LNCAP (cell line): ENCODE measurements around the gene IL16.

Source experiments
- TF ChIP-seq, protein P1 (sequence below): fragments of 450-650 bp; IDR thresholded peaks from 2 replicates; pipeline ENCODE4 v1.5.1; 2017; ENCODE audit warnings: mild to moderate bottlenecking

Gene IL16

DNA sequence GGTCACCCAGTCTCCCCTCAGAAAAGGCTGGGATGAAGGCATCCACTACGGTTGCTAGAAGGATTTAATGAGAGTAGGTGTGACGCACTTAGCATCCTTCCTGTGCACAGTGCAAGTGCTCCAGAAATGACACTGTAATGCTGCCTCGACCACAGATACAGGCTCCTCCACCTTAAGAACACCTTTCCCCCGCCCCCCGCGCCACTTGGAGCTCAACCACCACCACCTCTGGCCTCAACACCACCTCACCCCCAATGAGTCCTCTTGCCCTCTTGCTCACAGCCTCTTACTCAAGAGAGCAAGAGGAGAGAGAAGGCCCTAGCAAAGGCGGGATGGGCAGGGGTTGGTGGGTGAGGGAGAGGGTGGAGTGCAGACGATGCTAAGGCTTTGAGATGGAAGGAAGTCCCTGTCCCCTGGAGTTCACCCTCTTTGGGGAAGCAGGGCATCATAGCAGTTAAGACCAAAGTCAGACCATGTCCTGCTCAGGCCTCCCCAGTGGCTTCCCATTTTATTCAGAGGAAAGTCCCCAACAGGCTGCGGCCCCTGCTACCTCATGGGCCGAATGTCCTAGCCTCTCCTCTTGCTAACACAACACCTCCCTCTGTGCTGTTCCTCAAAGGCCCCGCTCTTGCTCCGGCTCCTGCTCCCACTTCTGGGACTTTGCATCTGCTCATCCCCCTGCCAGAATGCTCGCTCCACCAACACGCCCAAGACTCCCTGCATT is 118.9 kb downstream of the IL16 start:
- TF ChIP-seq, protein P1, sequence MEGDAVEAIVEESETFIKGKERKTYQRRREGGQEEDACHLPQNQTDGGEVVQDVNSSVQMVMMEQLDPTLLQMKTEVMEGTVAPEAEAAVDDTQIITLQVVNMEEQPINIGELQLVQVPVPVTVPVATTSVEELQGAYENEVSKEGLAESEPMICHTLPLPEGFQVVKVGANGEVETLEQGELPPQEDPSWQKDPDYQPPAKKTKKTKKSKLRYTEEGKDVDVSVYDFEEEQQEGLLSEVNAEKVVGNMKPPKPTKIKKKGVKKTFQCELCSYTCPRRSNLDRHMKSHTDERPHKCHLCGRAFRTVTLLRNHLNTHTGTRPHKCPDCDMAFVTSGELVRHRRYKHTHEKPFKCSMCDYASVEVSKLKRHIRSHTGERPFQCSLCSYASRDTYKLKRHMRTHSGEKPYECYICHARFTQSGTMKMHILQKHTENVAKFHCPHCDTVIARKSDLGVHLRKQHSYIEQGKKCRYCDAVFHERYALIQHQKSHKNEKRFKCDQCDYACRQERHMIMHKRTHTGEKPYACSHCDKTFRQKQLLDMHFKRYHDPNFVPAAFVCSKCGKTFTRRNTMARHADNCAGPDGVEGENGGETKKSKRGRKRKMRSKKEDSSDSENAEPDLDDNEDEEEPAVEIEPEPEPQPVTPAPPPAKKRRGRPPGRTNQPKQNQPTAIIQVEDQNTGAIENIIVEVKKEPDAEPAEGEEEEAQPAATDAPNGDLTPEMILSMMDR: no peak

DNA sequence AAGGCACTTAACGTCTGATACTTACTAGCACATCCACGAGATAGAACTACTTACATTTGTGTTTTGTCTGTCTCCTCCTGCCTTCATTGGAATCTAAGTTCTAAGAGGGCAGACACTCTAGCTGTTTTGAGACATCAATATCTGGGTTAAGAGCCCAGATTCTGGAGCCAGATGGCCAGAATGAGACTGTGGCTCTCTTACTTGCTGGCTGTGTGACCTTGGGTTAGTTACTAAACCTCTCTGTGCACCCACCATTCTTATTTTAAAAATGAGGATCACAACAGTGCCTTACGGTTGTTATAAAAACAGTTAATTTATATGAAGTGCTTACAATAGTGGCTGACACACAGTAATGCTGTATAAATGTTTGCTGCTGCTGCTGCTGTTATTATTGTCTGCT is 119.6 kb downstream of the IL16 start:
- TF ChIP-seq, protein P1: no peak

DNA sequence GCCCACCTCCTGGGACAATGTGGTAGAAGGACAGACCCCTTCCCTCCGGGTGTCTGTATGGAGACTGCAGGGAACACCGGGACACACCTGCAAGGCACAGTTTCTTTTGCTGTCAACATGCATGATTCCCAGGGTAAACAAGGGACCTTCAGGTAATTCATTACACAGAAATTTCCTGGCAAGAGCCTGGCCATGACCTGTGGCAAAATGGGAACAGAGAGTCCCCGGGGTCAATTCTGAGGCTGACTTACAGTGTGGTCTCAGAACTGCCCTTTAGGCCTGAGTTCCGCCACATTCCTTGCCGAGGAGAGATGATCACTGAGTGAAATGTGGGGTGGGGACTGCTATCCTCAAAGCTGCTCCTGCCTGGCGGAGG is 121.0 kb downstream of the IL16 start:
- TF ChIP-seq, protein P1: no peak

DNA sequence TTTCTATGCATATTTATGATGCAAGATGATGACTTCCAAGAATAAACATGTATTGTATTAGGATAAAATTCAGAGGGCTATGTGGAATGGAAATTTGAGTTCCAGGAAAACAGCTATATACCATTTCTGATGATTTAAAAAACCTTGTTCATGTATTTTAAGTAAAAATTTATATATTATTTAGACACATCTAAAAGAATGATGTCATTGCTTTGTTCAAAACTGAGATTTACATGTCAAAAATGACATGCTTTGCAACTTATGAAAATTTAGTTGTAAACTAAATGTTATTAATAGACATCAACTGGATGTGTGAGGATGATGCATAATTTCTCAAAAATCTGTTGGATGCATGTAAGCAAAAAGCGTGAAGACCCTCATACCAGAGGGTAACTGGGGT is 125.0 kb downstream of the IL16 start:
- TF ChIP-seq, protein P1: no peak

DNA sequence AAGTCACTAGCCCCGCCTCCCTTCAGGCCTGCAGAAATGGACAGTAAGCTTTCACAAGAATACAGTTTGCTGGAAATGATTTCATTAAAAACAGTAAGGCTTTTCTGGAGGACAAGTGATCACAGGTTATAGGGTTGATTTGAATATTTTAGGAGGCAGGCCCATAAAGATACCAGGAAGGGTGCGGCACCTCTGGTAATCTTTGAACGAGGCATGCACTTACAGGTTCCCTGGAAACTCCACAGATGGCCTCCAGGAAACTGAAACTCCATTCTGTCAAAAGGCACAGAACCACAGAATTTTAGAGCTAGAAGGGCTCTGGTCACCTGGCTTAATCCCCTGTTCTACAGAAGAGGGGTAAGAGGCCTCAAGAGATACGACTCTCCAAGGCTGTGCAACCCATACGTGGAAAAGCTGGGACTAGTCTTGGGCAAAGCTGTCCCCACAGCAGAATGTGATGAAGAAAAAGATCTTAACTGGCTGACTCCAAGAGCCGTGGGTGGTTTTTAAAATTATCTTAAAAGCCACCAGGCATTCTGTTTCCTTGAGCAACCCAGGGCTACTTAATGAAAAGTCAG is 126.1 kb downstream of the IL16 start:
- TF ChIP-seq, protein P1: no peak

DNA sequence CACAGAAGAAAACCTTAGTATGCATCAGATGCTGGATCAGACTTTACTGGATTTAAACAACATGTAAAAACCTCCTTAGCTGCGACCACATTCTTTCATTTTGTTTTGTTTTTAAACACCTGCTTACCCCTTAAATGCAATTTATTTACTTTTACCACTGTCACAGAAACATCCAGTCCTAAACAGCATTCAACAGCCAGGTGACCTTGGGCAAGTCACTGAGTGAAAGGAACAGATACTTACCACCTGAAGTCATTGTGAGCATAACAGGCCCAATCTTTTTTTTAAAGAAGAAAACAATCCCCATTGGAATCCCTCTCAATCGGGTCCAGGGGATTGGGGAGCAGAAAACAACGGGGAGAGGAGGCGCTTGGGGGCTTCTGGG is 126.9 kb downstream of the IL16 start:
- TF ChIP-seq, protein P1: no peak

DNA sequence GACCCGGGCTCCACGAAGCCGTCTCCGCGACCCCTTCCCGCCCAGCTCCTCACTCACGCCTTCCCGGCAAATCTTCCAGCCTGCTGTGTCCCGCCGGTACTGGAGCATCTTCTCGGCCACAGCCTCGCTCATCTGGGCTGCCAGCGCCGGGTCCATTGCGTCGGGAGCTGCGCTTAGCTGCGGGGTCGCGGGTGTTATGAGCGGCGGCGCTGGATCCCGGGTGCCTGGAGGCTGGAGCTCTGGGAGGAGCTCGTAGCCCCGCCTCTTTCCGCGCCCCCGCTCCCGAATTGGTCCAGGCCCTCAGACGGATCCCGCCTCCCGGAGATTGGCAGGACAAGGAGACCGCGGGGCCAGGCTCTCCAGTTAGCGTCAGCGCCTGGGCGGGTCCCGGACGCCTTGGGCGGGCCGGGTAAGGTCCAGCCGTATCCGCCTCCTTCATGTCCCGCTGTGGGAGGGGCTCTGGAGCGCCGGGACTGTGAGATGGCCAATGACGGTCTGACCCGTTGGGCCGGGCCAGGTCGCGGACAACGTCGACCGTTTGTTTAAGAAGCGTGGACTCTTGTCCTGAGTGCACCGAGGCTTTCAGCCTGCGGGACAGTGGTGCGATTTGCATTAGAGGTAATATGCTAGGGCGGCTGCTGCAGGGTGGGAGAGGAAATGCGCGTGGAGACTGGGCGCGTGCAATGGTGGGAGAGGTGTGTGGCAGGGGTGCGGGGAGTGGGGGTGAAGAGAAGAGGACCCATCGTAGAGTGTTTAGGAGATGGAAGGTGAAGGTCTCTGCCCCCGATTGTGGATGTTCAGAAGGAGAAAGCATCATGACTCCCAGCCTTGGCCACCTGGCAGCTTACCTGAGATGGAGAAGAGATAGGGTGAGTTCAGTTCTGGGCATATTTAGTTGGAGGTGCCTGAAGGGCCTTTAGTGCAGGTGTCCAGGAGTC is 127.5 kb downstream of the IL16 start, which contains the start of gene STARD5:
STARD5 (minus strand) TSS at position 198 of the 938 bp plus-strand sequence; CDS start at position 156, 42 bp downstream.
- TF ChIP-seq, protein P1: no peak
